Measurements from ENCODE around the gene ARPP21. TPM values are rescaled to one million over a fixed set of nuclear protein-coding genes. Genes with fewer than 3 reads are reported as not detected.
A peak's percentile ranks its signal among the peaks of the same experiment; 100 is the strongest.

The ARPP21 gene
- total RNA-seq, 1 donor from 2014 or later = 0.15 TPM

- no peak for DNase-seq (ENCODE audit: low read depth)
These were observed 36.3 kb downstream of the ARPP21 start for GRCh38 chr3:35675621-35676020.

- no peak for DNase-seq (ENCODE audit: low read depth)
These were observed 38.5 kb downstream of the ARPP21 start for GRCh38 chr3:35677797-35678196.

- DNase-seq (ENCODE audit: low read depth) = no peak
These were observed 39.4 kb downstream of the ARPP21 start for GRCh38 chr3:35678643-35679161.

GRCh38 chr3:35679409-35680080, 40.2 kb downstream of the ARPP21 start:
- no peak for DNase-seq (ENCODE audit: low read depth)

- no peak for DNase-seq (ENCODE audit: low read depth)
These were observed 41.7 kb downstream of the ARPP21 start for GRCh38 chr3:35680866-35681650.

GRCh38 chr3:35685153-35685552, 45.8 kb downstream of the ARPP21 start:
- DNase-seq (ENCODE audit: low read depth) = no peak

GRCh38 chr3:35688826-35689225, 49.5 kb downstream of the ARPP21 start:
- no peak for DNase-seq (ENCODE audit: low read depth)

GRCh38 chr3:35690271-35690670, 50.9 kb downstream of the ARPP21 start:
- DNase-seq (ENCODE audit: low read depth) = no peak

GRCh38 chr3:35705904-35706303, 66.6 kb downstream of the ARPP21 start:
- DNase-seq (ENCODE audit: low read depth) = no peak

GRCh38 chr3:35707904-35708303, 68.6 kb downstream of the ARPP21 start:
- no peak for DNase-seq (ENCODE audit: low read depth)

GRCh38 chr3:35708394-35709271, 69.3 kb downstream of the ARPP21 start:
- DNase-seq (ENCODE audit: low read depth) = no peak

GRCh38 chr3:35709691-35710090, 70.4 kb downstream of the ARPP21 start:
- no peak for DNase-seq (ENCODE audit: low read depth)

- DNase-seq (ENCODE audit: low read depth) = no peak
These were observed 71.2 kb downstream of the ARPP21 start for GRCh38 chr3:35710554-35710953.

GRCh38 chr3:35718921-35719320, 79.6 kb downstream of the ARPP21 start:
- no peak for DNase-seq (ENCODE audit: low read depth)

GRCh38 chr3:35721628-35722027, 82.3 kb downstream of the ARPP21 start:
- no peak for DNase-seq (ENCODE audit: low read depth)

GRCh38 chr3:35722902-35723301, 83.6 kb downstream of the ARPP21 start:
- no peak for DNase-seq (ENCODE audit: low read depth)

GRCh38 chr3:35723480-35724097, 84.3 kb downstream of the ARPP21 start:
- no peak for DNase-seq (ENCODE audit: low read depth)

GRCh38 chr3:35724106-35724505, 84.8 kb downstream of the ARPP21 start:
- DNase-seq (ENCODE audit: low read depth) = no peak

GRCh38 chr3:35727179-35727578, 87.9 kb downstream of the ARPP21 start:
- DNase-seq (ENCODE audit: low read depth) = peak; percentile 1

GRCh38 chr3:35733341-35733740, 94.0 kb downstream of the ARPP21 start:
- no peak for DNase-seq (ENCODE audit: low read depth)

GRCh38 chr3:35733864-35734263, 94.5 kb downstream of the ARPP21 start:
- no peak for DNase-seq (ENCODE audit: low read depth)

GRCh38 chr3:35737080-35737479, 97.8 kb downstream of the ARPP21 start:
- DNase-seq (ENCODE audit: low read depth) = no peak
